Measurements from ENCODE around the gene SH3D21.

The SH3D21 gene

DNA sequence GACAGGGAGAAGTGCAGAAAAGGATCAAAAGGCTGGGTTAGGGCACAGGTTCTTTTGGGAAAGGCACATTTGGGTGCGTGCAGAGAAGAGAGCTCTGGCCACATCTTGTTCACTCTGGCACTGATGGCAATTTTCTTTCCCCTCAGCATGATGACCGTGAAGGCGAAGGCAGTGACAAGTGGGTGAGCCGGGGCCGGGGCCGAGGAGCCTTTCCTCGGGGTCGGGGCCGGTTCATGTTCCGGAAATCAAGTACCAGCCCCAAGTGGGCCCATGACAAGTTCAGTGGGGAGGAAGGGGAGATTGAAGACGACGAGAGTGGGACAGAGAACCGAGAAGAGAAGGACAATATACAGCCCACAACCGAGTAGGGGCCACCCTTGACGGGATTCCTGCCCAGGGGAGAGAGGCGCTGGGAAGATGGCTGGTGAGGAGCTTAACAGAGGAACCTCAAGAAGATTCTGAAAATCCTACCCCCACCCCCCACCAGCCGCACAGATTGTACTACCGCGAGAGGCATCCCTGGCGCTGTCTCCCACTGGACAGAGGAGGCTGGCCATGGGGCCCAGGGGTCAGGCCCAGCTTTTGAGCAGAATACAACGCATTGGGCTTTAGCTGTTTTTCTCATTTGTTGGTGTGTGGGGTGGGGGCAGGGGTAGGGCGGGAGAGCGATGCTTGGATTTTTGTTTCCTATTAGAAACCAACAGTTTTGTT is 2.4 kb upstream of the SH3D21 start:
- DNase-seq (ENCODE audit: low read depth) = no peak

DNA sequence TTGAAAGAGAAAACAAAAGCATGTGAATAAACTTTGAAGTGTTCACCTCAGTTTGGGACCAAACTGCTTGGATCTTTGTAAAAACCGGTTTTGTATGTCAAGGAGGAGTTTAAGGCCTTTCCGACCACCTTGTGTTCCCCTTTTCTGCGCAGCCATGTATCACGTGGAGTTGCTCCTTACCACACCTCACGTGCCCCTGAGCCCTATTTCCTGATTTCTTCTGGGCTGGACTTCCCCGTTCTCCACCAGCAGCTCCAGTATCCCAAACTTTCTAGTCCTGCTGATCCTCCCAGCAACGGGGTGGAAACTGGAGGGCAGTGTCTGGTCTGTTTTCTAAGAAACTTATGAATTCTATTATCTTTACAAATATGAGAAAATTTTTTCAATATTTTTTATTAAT is 1.6 kb upstream of the SH3D21 start:
- DNase-seq (ENCODE audit: low read depth) = no peak

DNA sequence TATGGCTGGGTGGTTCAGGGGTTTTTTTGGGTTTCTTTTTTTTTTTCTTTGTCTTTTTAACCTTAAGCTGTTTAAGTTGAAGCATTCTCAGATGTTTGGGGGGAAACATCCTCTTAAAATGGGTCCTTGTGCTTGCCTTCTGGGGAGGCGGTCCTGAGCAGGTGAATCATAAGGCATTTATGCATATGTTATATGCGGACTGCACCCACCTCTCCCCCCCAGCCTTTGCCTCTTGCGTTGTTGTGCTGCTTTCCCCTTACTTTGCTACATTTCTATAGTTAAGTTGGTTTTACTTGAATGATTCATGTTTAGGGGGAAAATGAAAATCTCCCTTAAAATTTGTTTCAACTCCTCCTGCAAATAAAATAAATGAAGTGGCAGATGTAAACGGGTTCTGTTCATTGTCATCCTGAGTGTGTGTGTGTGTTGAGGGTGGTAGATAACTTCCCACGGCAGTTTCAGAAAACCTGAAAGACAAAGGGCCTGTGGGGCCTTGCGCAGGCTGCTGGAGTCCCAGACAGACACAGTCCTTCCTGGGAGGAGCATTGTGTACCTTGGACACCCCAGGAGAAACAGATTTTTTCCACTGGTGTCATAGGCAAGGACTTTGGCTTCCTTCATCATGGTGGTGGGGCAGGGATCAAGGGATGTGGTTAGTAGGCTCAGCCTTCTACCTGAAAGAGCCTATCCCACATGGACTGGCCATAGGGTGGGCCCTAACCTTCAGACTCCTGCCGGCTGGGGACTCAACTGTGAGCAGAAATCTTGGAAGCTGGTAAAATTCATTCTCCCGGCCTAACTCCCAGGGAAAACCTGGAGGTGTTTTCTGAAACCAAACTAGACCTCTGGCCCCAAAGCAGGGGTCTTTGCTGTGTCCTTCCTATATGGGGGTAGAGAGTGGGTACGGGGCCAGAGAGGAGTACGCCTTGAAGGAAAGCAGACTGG is 926 bp upstream of the SH3D21 start:
- no peak for DNase-seq (ENCODE audit: low read depth)

DNA sequence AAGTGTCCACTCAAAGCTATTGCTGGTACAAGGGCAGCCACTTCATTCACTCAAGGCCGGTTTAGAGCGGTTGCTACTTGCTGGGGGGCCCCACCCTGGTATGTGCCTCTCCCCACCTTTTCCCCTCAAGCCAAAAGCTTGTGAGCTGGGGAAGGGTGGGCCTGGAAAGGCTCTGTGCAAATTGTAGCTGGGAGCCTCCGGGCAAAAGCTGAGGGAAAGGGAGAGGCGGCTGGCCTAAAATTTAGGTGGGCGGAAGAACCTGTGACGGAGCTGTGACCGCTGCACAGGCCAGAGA is 306 bp upstream of the SH3D21 start:
- DNase-seq (ENCODE audit: low read depth) = no peak

DNA sequence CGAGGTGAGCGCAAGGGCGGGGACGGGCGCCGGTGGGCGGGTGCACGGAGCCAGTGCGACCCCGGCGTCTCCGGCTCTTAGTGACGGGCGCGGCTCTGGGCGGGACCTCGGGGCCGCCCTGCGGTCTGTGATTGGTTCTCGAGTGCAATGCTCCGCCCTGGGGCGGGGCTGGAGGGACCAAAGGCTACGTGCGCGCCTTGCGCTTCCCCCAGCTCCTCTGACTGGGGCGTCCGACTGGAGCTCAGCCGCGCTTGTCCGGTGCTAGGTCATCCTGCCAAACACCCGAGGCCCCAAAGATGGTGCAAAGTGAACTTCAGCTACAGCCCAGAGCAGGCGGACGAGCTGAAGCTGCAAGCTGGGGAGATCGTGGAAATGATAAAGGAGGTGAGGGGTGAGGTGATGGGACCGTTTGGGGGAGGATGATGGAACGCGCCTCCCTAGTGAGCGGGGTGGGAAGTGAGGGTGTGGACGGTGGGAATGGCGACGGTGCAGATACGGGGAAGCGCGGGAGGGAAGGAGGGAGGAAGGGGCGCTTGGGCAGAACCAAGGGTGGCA is 811 bp downstream of the SH3D21 start:
- peak; percentile 94 for DNase-seq (ENCODE audit: low read depth)

DNA sequence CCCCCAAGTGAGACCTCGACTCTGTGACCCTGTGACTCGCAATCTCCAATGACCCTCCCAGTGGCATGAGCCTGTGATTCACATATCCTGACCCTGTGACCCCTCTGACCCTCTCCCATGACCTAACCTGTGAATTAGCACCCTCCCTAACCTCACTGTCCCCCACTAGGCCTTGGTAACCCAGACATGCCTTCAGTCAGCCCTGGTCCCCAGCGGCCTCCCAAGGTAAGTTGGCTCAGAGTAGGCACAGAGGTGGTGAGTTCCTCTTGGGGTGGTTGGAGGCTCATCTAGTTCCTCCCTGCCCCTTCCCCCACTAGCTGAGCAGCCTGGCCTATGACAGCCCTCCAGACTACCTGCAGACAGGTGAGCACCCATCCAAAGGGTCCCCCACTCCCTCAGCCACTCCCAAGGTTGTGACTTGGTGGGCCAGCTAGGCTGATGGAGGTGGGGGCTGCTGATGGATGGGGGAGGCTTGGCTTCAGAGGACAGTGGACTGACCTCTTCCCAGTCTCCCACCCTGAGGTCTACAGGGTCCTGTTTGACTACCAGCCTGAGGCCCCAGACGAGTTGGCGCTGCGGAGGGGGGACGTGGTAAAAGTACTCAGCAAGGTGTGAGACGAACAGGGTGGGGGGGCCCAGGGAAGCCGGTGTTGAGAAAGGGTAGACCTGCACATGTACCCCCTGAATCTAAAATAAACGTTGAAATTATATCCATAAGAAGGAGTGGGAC is 1.6 kb downstream of the SH3D21 start:
- DNase-seq (ENCODE audit: low read depth) = no peak

DNA sequence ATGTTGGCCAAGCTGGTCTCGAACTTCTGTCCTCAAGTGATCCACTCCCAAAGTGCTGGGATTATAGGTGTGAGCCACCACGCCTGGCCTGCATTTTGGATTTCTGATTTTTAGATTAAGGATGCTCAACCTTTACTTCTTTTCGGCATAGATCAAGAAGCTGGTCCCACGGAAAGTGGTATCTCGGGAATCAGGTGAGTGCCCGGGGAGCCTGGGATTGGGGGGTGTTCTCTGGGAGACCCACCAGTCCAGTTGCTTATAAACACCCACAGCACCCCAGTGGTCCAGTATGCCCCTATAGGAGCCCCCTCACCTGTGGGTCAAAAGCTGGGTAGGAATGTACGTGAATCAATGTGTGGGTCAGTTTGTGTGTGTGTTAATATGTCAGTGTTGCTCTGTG is 3.2 kb downstream of the SH3D21 start:
- DNase-seq (ENCODE audit: low read depth) = no peak

DNA sequence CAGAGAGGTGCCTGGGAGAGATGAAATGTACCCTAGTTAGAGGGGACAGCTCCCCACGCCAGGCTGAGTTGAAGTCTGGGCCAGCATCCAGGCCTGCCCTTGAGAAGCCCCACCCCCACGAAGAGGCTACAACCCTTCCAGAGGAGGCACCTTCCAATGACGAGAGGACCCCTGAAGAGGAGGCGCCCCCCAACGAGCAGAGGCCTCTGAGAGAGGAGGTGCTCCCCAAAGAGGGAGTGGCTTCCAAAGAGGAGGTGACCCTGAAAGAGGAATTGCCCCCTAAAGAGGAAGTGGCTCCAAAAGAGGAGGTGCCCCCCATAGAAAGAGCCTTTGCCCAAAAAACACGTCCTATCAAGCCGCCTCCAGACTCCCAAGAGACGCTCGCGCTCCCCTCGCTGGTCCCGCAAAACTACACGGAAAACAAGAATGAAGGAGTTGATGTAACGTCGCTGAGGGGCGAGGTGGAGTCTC is 14.2 kb downstream of the SH3D21 start:
- DNase-seq (ENCODE audit: low read depth) = no peak

DNA sequence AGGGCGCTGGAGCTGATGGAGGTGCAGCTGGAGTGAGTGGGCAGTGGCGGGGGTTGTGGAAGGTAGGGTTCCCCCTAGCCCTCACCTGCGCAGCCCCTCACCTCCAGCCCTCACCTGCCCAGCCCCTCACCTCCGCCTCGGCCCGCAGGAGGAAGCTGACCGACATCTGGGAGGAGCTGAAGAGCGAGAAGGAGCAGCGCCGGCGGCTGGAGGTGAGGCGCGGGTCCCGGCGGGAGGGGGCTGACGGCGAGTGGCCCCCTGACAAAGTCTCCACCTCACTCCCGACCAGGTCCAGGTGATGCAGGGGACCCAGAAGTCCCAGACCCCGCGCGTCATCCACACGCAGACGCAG is 14.6 kb downstream of the SH3D21 start:
- DNase-seq (ENCODE audit: low read depth) = no peak

DNA sequence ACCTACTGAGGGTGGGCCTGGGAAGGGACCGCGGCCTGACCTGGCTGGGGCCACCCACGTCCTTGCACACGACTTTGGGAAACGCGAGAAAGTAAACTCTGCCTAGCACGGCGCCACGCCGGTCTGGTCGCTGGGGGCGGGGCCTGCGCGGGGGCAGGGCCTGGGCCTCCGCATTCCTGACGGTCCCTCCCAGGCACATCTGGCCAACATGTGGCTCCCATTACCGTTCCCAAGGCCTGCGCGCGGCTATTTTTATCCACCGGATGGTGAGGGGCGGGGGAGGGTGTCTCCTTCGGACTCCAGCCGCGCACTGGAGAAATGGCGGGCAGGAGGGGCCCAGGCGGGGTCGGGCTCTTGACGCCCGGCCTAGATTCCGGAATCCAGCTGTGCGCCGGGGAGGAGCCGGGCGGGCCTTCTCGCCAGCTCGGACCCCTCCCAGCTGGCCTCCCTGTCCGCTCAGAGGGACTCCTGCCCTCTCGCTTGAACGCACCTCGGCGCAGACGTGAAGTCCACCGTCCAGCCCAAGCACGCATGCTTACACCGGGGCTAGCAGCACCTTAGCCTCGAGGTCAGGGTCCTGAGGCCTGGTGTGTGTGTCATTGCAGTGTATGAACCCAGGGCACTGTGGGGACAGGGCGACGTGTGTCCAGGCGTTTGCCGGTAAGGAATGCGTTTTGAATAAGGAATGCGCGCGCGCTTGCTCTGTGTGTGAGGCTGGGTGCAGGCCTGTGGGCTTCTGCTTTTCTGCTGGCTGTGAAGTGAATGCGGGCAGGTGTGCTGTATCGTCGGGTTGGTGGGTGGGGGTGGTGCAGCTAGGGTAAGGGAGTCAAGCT is 15.2 kb downstream of the SH3D21 start:
- peak; percentile 75 for DNase-seq (ENCODE audit: low read depth)

DNA sequence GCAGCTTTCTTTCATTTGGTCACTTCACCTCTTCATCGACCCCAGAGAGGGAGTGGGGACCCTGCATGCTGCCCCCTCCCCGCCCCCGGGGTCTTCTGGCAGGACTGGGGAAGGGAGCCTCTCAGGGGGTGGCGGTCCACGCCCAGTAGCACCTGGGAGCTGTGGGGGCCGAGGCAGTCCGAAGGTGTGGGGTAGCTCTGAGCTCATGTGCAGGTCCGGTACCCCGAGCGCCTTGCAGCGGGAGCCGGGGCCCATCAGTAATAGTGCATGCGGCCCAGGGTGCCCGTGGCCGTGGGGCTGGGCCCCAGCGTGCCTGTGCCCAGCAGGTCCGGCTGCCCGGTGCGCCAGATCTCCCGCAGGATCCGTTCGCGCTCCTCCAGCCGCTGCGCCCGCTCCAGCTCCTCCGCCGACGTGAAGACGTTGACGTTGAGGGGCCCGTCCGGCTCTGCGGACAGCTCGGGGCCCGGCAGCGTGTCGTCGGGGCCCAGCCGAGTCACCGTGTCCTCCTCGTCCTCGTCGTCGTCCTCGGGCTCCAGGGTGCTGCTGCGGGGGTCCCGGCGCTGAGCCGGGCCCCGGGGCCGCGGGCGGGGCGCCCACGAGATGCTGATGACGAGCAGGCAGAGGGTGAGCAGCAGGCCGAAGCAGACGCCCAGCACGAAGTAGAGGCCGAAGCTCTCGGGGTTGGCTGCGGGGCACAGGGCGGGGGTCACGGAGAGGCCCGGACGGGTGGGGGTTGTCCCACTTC is 16.0 kb downstream of the SH3D21 start:
- DNase-seq (ENCODE audit: low read depth) = peak; percentile 42

DNA sequence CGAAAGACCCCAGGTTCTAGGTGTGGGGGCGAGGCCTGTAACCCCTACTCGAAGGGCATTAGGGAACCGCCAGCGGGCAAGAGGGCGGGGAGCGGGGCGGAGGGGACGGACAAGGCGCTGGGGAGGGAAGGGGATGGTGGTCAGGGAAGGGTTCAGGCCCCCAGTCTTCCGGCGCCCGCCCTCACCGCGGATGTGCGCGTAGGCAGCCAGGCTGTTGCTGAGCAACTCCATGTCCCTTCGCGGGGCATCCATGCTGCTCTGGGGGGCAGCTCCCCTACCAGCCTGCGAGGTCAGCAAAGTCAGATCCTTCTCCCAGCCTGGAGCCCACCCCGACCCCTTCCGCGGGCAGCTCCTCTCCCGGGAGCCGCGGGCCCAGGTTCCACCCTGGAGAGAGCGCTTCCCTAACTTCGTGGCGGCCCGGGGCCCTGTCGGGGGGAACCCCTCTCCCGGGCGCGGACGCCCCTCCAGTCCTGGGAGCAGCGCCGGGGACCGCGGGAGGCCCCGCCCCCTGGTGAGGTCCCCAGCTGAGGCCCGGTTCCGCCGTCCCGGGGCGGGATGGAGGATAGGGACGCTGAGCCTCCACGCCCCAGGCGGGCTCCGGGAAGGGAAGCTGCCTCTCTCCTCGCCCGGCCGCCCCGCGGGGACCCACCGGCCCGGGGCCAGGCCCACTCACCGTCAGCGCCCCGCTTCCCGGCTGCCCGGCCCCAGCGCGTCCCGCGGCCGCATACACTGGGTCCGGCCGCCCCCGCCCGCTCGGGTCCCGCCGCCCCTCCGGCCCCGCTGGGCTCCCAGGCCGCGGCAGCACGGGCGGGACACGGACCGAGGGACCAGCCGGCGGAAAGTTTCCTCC is 16.8 kb downstream of the SH3D21 start:
- peak; percentile 72 for DNase-seq (ENCODE audit: low read depth)

DNA sequence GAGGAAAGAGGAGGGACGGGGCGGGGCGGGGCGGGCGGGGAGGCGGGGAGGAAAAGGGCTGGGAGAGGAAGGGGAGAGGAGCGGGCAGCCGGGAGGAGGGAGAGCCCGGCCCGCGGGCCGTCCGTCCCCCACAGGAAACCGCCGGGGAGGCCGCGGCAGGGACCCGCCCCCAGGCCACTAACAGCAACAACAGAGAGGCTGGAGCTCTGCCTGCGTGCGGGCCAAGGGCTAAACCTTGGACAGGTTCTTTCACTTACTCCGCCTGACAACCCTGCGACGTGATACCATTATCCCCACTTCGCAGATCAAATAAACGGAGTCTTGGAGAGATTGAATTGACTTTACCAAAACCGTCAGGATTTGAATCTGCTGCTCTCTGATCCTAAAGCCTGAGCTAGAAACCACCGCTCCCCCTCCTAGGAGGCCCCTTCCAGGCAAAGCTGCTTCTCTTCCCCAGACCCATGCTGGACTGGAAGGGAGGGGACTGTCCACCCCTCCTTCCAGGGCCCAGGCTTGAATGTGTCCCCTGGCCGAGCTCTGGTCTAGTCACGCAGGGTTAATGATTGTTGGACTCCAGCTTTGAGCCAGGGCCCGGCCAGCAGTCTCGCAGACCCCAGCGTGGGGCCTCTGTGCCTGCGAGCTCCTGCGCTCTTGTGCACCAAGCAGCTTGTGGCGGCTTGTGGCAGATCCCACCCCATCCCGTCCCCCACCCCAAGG is 17.6 kb downstream of the SH3D21 start, which contains the start of gene EVA1B:
Gene EVA1B (minus strand): TSS at position 10 of the 717 bp plus-strand sequence. CDS start 608 bp downstream, outside the sequence.
- DNase-seq (ENCODE audit: low read depth) = peak; percentile 86

DNA sequence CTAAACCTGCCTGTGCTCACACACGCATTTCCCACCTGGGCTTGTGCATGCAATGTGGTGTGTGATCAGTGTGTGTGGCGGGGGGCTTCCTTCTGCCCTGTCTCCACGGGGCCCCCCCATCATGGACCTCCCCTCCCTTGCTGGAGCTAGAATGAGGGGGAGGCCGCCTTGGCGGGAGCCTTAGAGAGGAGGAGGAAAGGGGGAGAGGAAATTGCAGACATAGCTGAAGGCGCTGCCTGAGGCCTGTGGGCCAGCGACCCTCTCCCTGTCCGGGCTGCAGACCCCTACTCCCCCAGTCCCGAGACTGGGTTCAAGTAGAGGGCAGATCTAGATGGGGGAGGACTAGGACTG is 18.2 kb downstream of the SH3D21 start:
- DNase-seq (ENCODE audit: low read depth) = no peak

DNA sequence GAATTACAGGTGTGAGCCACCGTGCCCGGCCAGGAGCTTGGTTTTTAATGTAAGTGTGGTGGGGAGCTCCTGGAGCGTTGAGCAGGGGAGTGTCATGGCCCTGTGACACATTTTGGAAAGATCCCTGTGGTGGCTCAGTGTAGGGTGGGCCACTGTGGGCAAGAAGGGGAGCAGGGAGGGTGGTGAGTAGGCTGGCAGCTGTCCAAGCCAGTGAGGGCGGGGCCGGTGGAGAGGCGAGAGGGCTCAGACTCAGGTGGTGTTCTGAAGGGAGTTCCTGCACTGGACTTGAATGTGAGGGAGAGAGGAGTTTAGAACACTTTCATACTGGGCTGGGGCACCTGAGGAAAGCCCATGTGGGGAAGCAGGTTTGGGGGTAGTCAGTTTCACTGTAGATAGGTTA is 20.3 kb downstream of the SH3D21 start:
- DNase-seq (ENCODE audit: low read depth) = no peak

DNA sequence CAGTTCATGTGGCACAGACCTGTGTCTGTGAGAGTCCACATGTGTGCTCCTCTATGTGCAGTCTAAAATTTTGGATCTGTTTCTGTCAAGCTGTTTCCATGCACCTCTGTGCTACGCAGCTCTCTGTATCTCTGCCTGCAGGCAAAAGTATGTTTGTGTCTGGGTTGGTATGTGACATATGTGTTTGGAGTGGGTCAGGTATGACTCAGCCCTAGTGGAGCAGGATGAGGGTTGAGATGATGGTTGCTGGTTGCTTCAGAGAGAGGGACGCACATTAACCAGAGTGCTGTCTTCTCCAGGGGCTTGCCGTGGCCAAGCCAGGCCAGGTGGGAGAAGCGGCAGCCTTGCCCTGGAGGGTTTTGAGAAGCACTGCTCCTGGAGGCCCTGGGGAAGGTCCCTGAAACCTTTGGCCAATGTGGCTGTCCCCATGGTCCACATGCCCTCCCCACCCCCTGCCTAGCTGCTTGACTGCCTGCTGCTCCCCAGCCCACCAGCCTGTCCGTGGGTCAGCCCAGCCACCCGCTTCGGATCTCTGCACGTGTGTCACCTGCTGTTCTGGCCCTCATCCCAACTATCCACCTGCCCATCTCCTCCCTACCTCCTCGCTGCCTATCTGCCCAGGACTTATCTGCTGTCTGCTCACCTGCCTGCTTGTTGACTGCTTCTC is 21.4 kb downstream of the SH3D21 start:
- DNase-seq (ENCODE audit: low read depth) = peak; percentile 75

DNA sequence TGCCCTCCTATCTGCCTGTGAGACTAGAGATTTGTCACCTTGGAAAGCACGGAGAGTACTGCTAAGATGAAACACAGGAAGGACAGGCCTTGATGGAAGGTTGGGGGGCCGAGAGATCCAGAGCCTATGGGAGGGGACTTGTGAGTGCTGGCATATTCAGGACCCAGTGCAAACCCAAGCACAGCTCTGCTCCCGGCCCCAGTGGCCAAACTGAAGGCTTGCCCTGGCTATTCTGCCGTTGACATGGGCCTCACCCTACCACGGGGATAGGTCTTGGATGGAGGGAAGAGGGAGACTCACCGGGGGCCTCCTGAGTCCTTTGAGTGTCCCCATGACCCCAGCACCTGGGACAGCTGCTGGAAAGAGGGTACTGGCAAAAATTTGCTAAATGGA is 21.9 kb downstream of the SH3D21 start:
- DNase-seq (ENCODE audit: low read depth) = no peak

DNA sequence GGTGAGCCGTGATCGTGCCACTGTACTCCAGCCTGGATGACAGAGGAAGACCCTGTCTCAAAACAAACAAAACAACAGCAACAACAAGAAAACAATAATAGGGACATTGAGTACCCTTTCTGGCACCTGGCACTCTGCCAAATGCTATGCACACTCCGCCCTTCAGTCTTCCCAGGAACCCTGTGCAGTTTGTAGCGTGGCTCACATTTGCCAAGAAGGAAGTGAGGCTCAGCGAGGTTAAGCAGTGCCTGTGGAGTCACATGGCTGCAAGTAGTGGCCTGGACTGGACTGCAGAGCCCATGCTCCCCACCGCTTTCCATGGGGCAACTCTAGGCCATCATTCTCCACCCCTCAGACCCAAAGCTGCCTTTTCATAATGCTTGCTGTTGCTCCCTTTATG is 22.5 kb downstream of the SH3D21 start:
- no peak for DNase-seq (ENCODE audit: low read depth)

DNA sequence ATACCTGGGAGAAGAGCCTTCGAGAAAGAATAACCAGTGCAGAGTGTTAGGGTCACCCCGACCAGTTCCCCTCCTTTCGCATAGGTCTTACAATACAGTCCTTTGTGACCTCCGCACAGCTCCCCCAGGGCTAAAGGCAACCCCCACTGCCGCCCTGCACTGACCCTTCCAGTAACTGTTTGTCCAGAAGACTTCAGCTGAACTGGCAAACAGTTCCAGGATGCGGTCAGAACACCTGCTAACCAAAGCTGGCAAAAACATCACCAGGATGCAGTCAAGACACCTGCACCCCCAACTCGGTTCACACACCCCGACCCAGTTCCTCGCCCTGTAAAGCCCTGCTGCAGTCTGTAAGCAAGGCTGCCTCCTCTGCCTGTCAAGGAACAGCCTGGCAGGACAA is 23.6 kb downstream of the SH3D21 start:
- DNase-seq (ENCODE audit: low read depth) = no peak
